ENCODE data around the gene BMPR2.
"Not testable (repeated sequence)": the region's sequence is repeated elsewhere in the genome, so short reads cannot be mapped to it uniquely, and the experiment has no call there.

Gene BMPR2

GRCh38 chr2:202375609-202376408 is at the start of gene BMPR2:
Gene BMPR2, plus strand, starts transcription at chr2:202376327. Its CDS starts 1,148 bp downstream, at chr2:202377475.
- DNase-seq (ENCODE audit: low read depth) = peak; percentile 49

GRCh38 chr2:202327858-202328257 is 48.3 kb upstream of the BMPR2 start:
- DNase-seq (ENCODE audit: low read depth) = no peak

- DNase-seq (ENCODE audit: low read depth) = no peak
These were observed 40.2 kb upstream of the BMPR2 start for GRCh38 chr2:202335791-202336467.

GRCh38 chr2:202337151-202337550 is 39.0 kb upstream of the BMPR2 start:
- no peak for DNase-seq (ENCODE audit: low read depth)

- no peak for DNase-seq (ENCODE audit: low read depth)
These were observed 38.3 kb upstream of the BMPR2 start for GRCh38 chr2:202337706-202338346.

- DNase-seq (ENCODE audit: low read depth) = no peak
These were observed 36.9 kb upstream of the BMPR2 start for GRCh38 chr2:202339071-202339870.

- no peak for DNase-seq (ENCODE audit: low read depth)
These were observed 31.9 kb upstream of the BMPR2 start for GRCh38 chr2:202344178-202344577.

GRCh38 chr2:202346180-202346579 is 29.9 kb upstream of the BMPR2 start:
- DNase-seq (ENCODE audit: low read depth) = no peak

GRCh38 chr2:202353430-202353829 is 22.7 kb upstream of the BMPR2 start:
- no peak for DNase-seq (ENCODE audit: low read depth)

- no peak for DNase-seq (ENCODE audit: low read depth)
These were observed 20.1 kb upstream of the BMPR2 start for GRCh38 chr2:202355993-202356505.

- not testable (repeated sequence) for DNase-seq (ENCODE audit: low read depth)
These were observed 17.2 kb upstream of the BMPR2 start for GRCh38 chr2:202358924-202359323.

- DNase-seq (ENCODE audit: low read depth) = no peak
These were observed 15.5 kb upstream of the BMPR2 start for GRCh38 chr2:202360646-202361045.

GRCh38 chr2:202361108-202361507 is 15.0 kb upstream of the BMPR2 start:
- no peak for DNase-seq (ENCODE audit: low read depth)

GRCh38 chr2:202373490-202373889 is 2.6 kb upstream of the BMPR2 start:
- DNase-seq (ENCODE audit: low read depth) = no peak

- not testable (repeated sequence) for DNase-seq (ENCODE audit: low read depth)
These were observed 1.7 kb upstream of the BMPR2 start for GRCh38 chr2:202374383-202374782.

GRCh38 chr2:202375033-202375608 is 1.0 kb upstream of the BMPR2 start:
- DNase-seq (ENCODE audit: low read depth) = no peak

GRCh38 chr2:202376460-202377206 is 506 bp downstream of the BMPR2 start:
- DNase-seq (ENCODE audit: low read depth) = no peak

GRCh38 chr2:202377207-202377761 is 1.2 kb downstream of the BMPR2 start:
- no peak for DNase-seq (ENCODE audit: low read depth)

GRCh38 chr2:202378001-202378400 is 1.9 kb downstream of the BMPR2 start:
- DNase-seq (ENCODE audit: low read depth) = no peak

GRCh38 chr2:202378662-202379358 is 2.7 kb downstream of the BMPR2 start:
- DNase-seq (ENCODE audit: low read depth) = no peak

All from CMK (cell line).